T-helper 9 cell (primary cell): ENCODE results near the gene PTPRE.

ENCODE experiments used
- DNase-seq: peaks from one replicate; pipeline ENCODE4 v3.0.0-alpha.2; 2020

PTPRE gene

GRCh38 chr10:127928021-127928806 lies 21.3 kb downstream of the PTPRE start:
- no peak for DNase-seq

- no peak for DNase-seq
Observed at GRCh38 chr10:127932521-127933270, 25.8 kb downstream of the PTPRE start.

- no peak for DNase-seq
Observed at GRCh38 chr10:127933271-127933670, 26.4 kb downstream of the PTPRE start.

GRCh38 chr10:127934383-127934782 lies 27.5 kb downstream of the PTPRE start:
- no peak for DNase-seq

GRCh38 chr10:127935071-127935561 lies 28.2 kb downstream of the PTPRE start:
- DNase-seq = no peak

- DNase-seq = no peak
Observed at GRCh38 chr10:127937069-127937468, 30.2 kb downstream of the PTPRE start.

GRCh38 chr10:127937915-127938463 lies 31.1 kb downstream of the PTPRE start:
- no peak for DNase-seq

GRCh38 chr10:127939786-127940330 lies 33.0 kb downstream of the PTPRE start:
- no peak for DNase-seq

GRCh38 chr10:127940866-127941640 lies 34.1 kb downstream of the PTPRE start:
- no peak for DNase-seq

- no peak for DNase-seq
Observed at GRCh38 chr10:127942811-127943210, 35.9 kb downstream of the PTPRE start.

- no peak for DNase-seq
Observed at GRCh38 chr10:127943336-127943910, 36.5 kb downstream of the PTPRE start.

- DNase-seq = no peak
Observed at GRCh38 chr10:127944256-127944655, 37.4 kb downstream of the PTPRE start.

- no peak for DNase-seq
Observed at GRCh38 chr10:127945341-127945758, 38.4 kb downstream of the PTPRE start.

- DNase-seq = no peak
Observed at GRCh38 chr10:127945948-127946711, 39.2 kb downstream of the PTPRE start.

- no peak for DNase-seq
Observed at GRCh38 chr10:127947211-127947610, 40.3 kb downstream of the PTPRE start.

GRCh38 chr10:127948791-127949190 lies 41.9 kb downstream of the PTPRE start:
- no peak for DNase-seq

GRCh38 chr10:127949831-127950230 lies 42.9 kb downstream of the PTPRE start:
- no peak for DNase-seq

- DNase-seq = no peak
Observed at GRCh38 chr10:127951861-127952574, 45.1 kb downstream of the PTPRE start.

- no peak for DNase-seq
Observed at GRCh38 chr10:127952575-127952869, 45.6 kb downstream of the PTPRE start.

- DNase-seq = no peak
Observed at GRCh38 chr10:127952918-127953317, 46.0 kb downstream of the PTPRE start.

GRCh38 chr10:127953876-127954275 lies 47.0 kb downstream of the PTPRE start:
- no peak for DNase-seq
